Measurements from ENCODE around the gene POLN.

The POLN gene

DNA sequence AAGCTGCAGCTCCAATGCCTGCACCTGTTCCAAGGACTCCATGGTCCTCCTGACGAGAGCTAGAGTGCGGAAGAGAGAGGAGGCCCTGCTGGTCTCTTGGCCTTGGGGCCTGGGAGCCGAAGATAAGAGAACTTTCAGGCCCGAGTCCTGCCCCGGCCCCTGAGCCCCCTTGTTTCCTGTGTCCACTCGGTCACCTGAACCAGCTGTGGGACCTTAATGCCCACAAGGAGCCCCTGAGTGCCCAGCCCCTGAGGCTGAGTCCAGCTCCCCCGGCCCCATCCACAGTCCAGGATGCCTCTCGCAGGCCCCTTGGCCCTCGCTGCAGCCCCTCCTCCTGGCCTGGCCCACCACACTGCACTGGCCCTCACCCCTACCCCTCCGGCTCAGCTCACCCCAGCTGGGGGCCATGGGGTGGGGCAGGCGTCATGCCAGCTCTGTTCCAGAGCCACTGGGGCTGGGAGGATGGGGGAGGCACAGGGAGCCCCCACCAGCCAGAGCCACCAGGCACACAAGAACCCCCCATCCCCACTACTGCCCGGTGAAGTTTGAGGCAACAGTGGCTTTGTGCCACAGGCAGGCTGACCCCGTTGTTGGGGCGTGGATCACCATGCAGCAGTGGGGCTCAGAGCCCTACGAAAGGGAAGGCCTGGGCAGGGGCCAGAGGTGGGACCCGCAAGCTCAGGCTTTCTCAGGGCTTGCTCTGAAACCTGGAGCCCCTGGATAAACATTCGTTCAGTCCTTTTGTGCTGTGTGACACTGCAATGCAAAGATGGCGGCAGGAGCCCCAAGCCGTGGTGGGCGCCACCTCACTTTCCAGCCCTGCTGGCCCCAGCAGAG is 168.7 kb downstream of the POLN start:
- Histone ChIP-seq H3K4me3 (ENCODE audit: low read depth, low read length) (no peak overlapping the region), H3K27ac (no peak overlapping the region), H3K36me3 (replicated peaks) (no peaks in the 10 kb centered on the region), H3K27me3 (replicated peaks) (no peaks in the 10 kb centered on the region)
- TF ChIP-seq, protein P1, sequence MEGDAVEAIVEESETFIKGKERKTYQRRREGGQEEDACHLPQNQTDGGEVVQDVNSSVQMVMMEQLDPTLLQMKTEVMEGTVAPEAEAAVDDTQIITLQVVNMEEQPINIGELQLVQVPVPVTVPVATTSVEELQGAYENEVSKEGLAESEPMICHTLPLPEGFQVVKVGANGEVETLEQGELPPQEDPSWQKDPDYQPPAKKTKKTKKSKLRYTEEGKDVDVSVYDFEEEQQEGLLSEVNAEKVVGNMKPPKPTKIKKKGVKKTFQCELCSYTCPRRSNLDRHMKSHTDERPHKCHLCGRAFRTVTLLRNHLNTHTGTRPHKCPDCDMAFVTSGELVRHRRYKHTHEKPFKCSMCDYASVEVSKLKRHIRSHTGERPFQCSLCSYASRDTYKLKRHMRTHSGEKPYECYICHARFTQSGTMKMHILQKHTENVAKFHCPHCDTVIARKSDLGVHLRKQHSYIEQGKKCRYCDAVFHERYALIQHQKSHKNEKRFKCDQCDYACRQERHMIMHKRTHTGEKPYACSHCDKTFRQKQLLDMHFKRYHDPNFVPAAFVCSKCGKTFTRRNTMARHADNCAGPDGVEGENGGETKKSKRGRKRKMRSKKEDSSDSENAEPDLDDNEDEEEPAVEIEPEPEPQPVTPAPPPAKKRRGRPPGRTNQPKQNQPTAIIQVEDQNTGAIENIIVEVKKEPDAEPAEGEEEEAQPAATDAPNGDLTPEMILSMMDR (IDR thresholded peaks at IDR 0.05; ENCODE audit: low read depth, low read length, missing control alignments) = no peak
- in situ Hi-C loops (cut with HindIII; ENCODE audit: low pct_ligation_motif_present, low sequenced_read_pairs) = no loop called here
- DNase-seq = no peak

DNA sequence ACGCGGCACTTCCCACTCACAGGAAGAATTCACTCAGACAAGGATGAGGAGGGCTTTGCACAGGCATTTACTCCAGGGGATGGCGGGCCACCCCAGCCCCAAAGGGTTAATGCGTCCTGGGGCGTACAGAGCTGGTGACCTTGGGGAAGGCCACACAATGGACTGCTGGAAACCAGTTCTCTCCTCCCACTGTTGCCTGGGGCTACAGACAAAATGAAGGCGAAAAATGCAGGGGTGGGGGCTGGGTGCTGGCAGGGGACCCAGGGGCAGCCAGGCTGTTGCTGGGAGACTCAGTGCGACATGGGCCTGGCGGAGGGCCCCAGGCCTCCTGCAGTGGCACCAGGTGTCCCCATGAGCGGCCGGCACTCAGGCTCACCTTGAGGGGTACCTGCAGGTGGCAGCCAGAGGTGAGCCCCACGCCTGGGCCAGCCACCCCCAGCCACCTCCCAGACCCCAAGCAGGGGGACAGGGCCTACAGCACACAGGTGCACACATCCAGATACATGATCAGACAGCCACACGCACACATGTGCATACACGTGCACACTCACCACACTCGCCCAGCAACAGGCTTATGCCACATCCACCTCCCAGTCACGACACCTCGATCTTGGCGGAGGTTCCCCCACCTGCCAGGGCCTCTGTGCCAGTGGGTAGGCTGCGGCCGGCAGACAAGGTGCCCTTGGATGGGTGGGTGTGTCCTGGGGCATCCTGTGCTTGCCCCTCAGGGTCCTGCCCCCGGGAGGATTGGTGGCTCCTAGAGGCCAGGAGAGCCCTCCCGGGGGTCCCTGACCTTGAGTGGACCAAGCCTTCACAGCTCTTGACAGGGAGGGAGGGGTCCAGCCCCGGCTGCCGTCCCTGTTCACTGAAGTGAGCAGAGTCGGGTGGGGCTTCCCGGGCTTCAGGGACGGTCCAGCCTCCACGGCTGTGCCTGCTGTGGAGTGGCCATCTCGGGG is 169.7 kb downstream of the POLN start:
- Histone ChIP-seq H3K4me3 (ENCODE audit: low read depth, low read length) (no peak overlapping the region), H3K27ac (no peak overlapping the region), H3K27me3 (replicated peaks) (no peaks in the 10 kb centered on the region), H3K36me3 (replicated peaks) (no peaks in the 10 kb centered on the region)
- no peak for DNase-seq
- in situ Hi-C loops (cut with HindIII; ENCODE audit: low pct_ligation_motif_present, low sequenced_read_pairs) = no loop called here
- TF ChIP-seq, protein P1 (IDR thresholded peaks at IDR 0.05; ENCODE audit: low read depth, low read length, missing control alignments) = no peak

DNA sequence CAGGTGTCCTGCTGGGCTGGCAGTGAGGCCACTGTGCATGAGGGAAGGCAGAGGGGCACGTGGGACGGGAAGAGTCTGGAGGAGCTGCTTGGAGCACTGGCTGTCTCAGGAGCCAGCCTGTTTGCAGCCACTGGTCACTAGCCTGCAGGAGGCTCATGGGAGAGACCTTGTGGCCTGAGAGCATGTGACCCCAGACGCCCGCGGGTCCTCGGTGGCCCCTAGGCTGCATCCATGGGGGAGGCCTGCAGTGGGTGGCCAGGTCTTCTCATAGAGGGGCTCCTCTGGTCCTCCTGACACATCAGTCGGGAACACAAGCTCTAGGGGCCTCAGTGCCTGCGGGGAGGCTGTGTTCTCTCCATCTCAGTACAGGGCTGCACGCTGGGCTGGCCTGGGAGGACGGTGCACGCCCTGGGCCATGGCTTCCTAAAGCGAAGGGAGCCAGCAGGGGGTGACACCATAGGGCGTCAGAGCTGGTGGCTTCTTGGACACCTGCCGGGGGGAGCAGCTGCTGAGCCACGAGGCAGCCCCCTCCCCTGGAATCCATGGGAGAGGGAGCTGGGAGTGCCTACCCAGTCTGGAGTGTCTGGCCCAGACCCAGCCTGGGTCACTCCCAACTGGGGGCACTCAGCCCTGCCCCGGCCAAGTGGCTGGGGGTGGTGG is 170.5 kb downstream of the POLN start:
- TF ChIP-seq, protein P1 (IDR thresholded peaks at IDR 0.05; ENCODE audit: low read depth, low read length, missing control alignments) = no peak
- H3K36me3 ChIP-seq (replicated peaks) = no peaks in the 10 kb centered on the region
- no peaks in the 10 kb centered on the region for H3K27me3 ChIP-seq (replicated peaks)

GRCh38 chr4:2070421-2071251 is 171.3 kb downstream of the POLN start:
- Histone ChIP-seq H3K36me3 (replicated peaks) (no peaks in the 10 kb centered on the region), H3K27me3 (replicated peaks) (no peaks in the 10 kb centered on the region), H3K27ac (no peak overlapping the region), H3K4me3 (ENCODE audit: low read depth, low read length) (no peak overlapping the region)
- DNase-seq = no peak
- TF ChIP-seq, protein P1 (IDR thresholded peaks at IDR 0.05; ENCODE audit: low read depth, low read length, missing control alignments) = no peak
- in situ Hi-C loops (cut with HindIII; ENCODE audit: low pct_ligation_motif_present, low sequenced_read_pairs) = no loop called here

More for the DNA sequence above, 170.5 kb downstream of the POLN start:
- DNase-seq = no peak
- in situ Hi-C loops (cut with HindIII; ENCODE audit: low pct_ligation_motif_present, low sequenced_read_pairs) = no loop called here
- no peak overlapping the region for H3K27ac ChIP-seq
- no peak overlapping the region for H3K4me3 ChIP-seq (ENCODE audit: low read depth, low read length)

- in situ Hi-C loops (cut with HindIII; ENCODE audit: low pct_ligation_motif_present, low sequenced_read_pairs) = no loop called here
- DNase-seq = no peak
- Histone ChIP-seq H3K4me3 (ENCODE audit: low read depth, low read length) (no peak overlapping the region), H3K27me3 (replicated peaks) (no peaks in the 10 kb centered on the region), H3K27ac (no peak overlapping the region), H3K36me3 (replicated peaks) (no peaks in the 10 kb centered on the region)
- TF ChIP-seq, protein P1 (IDR thresholded peaks at IDR 0.05; ENCODE audit: low read depth, low read length, missing control alignments) = no peak
These were observed 171.9 kb downstream of the POLN start for GRCh38 chr4:2069986-2070385.

Data from brain microvascular endothelial cell (primary cell).